Renal cortical epithelial cell (primary cell): Measurements from ENCODE around the gene COG7. TPM values are rescaled to one million over a fixed set of nuclear protein-coding genes. Genes with fewer than 3 reads are reported as not detected.
"Not testable (repeated sequence)": the region's sequence is repeated elsewhere in the genome, so short reads cannot be mapped to it uniquely, and the experiment has no call there.

Experiments
- DNase-seq: peaks from one replicate; pipeline ENCODE4 v3.0.0-alpha.2; 2011; ENCODE audit warnings: low read depth
- total RNA-seq: library from RNA; depleted of rRNA; stranded (reverse); fragments of >200 nt; gene quantifications from 2 replicates; pipeline ENCODE4 v1.2.3, GENCODE V29; 2014

Gene COG7
- total RNA-seq: 9.9 and 24.9 TPM in 2 replicates

DNA sequence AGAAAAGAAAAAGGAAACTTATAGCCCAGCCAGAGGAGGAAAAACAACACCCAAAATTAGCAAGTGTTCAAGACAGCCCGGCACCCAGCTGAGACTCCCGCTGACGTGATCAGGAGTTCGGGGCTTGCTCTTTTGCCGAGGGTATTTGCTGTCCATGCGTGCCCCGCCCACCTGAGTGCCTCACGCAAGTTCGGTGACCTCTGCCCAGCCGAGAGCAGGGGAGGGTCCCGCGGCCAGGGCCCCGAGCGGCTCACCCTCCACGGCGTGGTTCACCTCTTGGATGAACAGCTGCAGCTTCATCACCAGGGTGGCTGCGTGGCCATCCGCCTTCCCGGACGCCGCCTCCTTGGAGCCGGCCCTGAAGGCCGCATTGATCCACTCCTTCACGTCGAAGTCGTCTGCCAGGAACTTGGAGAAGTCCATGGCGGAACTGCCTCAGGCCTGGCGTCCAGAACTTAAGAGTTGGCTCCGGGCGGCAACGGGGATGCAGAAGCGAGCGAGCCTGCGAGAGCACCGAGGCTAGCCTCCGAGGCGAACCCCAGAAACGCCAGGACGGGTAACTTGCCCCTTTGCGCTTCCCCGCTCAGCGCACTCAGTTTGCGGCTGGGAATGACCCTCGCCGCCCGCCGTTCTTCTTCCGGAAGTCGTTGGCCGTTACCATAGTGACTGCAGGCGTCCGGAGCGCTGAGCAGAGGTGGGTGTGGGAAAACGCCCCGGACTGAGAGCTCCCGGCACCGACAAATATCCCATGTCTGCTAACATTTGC, at the start of gene COG7:
Gene COG7, minus strand, starts transcription at position 618 of the 766 bp plus-strand sequence. Its CDS starts 195 bp downstream, at position 423.
- peak; percentile 73 for DNase-seq

DNA sequence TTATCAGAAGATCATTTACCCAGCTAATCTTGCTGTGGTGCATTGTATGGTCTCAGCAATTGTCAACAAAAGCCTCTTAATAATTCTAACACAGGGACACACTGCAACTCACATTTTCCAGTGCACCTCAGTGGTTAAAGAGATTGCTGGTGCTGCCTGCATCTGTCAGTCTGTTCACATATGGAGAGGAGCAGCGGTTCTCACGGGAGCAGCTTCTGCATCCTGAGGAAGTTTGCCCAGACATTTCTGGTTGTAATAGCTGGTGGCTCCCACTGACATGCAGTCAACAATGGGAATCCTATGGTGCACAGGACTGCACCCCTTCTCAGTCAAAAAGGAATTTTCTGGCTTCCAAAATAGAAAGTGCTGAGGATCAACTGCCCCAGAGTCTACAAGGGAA, 49.5 kb upstream of the COG7 start:
- DNase-seq: no peak

DNA sequence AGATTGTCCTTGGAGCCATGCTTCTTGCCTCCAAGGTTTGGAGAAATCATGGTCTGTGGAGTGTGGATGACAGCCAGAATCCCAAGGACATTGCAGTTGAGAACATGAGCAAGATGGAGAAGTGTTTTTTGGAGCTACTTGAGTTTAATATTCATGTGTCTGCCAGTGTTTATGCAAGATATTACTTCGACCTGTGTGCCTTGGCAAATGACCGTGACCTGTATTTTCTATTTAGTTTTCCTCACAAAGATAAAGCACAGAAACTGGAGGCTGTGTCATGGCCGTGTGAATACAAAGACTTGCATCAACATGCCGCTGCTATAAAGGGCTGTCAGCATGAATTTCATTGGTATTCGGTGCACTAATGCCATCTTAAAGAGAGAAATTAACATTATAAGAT, 48.3 kb upstream of the COG7 start:
- no peak for DNase-seq

DNA sequence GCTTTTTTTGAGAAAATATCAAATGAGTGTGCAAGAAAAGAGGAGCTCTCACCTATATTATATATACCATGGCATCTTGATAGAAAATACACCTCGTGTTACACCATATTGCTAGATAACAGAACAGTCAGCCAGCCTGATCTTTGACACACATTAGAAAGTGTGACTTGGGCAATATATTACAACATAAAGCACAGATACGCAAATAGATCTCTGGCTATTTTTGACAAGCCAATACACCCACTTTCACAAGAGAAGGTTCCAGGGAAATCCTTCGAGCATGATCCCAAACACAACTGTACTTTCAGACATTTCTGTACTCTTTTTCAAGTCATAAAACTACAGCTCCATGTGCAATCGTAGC, 47.9 kb upstream of the COG7 start:
- DNase-seq: no peak

DNA sequence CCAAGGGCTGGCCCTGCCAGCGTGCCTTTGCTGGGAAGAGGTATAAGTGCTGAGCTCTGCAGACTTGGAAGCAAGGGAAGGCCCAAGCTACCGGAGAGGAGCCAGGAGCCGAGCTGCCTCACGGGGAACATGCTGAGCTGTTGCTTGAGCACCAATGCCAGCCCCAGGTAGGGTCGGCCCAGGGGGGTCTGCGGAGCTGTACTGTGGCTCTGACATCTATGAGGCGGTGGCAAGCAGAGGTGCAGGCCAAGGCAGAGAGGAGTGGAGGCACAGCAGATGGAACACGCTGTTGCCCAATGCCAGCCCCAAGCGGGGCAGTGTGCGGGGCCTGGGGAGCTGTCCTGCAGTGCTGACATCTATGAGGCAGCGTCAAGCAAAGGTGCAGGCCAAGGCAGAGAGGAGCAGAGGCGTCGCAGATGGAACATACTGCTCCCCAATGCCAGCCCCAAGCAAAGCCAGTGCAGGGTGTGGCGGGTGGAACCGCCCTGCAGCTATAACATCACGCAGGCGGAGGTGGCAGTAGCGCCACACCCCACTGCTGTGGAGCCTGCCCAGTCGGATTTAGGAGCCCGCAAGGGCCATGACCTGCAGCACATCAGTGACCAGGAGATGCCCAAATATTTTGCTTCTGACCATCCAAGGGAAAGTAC, 47.3 kb upstream of the COG7 start:
- no peak for DNase-seq

DNA sequence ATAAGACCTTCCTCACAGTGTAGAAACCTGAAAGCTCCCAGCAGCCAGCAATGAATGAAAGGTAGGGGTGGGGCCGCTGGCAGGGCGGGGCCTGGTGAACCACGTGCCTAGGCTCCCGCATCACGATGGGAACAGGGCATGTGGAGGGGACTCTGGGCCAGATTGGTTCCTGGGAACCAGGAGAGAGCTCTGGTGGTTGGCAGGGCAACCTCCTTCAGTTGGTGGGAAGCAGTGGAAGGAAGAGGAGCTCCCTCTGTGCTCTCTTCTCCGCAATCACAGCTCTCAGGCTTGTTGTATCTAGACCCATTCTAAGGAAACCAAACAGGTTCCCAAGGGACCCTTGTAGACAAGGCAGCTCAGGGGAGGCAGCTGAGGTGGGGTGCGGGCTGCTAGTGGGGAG, 46.8 kb upstream of the COG7 start:
- DNase-seq: no peak

DNA sequence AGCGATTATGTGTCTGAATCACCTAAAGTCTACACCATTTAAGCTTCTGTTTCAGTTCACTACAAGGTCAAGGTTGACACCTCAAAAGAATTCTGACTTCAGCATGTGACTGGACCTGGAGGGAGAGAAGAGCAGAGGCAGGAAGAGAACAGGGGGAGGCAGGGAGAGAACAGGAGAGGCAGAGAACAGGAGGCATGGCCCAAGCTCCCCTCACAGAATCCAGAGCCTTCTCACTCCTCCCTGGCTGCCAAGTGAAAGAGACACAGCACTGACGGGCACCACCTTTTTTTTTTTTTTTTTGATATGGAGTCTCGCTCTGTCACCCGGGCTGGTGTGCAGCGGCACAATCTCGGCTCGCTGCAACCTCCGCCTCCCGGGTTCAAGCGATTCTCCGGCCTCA, 45.9 kb upstream of the COG7 start:
- DNase-seq: peak; percentile 46

DNA sequence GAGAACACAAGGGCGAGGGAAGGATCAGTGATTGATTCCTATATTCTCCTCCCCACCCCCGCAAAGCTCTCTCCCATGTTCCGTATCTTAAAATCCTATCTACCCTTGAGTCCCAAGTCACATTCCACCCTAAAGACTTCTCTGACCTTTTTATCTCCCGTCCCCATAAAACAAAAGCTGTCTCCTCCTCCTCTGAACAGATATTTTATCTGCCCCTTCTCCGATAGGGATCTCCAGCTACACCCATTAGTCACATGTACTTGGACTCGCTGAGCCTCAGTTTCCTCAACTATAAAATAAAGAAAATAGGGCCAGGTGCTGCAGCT, 44.5 kb upstream of the COG7 start:
- DNase-seq: no peak

DNA sequence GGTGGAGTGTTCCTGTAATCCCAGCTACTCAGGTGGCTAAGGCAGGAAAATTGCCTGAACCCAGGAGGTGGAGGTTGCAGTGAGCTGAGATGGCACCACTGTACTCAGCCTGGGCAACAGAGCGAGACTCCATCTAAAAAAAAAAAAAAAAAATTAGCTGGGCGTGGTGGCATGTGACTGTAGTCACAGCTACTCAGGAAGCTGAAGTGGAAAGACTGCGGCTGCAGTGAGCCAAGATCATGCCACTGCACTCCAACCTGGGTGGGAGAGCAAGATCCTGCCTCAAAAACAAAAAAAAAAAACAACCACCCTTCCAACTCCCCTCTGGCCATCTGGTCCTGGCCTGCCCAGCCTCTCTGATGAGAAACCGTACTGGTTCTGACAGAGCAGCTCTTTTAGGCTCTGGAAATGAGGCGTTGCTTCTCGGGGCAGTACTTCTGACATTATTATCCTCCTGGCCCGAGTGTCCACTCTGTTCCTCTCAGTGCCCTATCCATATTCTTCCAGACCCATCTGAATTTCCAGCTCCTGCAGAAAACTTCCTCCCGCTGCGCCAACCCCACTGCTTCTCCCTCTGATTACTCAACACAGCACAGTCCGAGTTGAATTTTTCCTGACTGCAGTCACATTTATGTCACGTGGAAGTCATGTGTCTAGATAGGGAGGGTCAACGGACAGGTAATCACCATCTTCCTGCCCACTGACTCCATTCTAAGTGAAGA, 44.0 kb upstream of the COG7 start:
- peak; percentile 84 for DNase-seq

DNA sequence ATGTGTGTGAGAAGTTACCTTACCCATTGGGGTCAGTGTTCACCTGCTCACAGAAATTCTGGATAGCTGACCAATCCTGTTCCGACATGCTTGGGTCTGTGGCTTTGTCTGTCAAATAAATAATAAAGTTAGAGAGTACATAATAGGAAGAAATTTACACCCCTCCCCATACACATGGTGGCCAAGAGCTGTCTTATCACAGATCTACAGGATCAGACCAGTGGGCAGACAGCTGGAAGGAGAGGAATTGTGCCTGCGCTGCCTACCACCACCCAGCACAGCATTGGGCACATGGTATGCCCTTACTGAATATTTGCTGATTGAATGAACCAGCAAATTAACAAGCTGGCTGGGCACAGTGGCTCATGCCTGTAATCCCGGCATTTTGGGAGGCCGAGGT, 42.7 kb upstream of the COG7 start:
- DNase-seq: no peak

DNA sequence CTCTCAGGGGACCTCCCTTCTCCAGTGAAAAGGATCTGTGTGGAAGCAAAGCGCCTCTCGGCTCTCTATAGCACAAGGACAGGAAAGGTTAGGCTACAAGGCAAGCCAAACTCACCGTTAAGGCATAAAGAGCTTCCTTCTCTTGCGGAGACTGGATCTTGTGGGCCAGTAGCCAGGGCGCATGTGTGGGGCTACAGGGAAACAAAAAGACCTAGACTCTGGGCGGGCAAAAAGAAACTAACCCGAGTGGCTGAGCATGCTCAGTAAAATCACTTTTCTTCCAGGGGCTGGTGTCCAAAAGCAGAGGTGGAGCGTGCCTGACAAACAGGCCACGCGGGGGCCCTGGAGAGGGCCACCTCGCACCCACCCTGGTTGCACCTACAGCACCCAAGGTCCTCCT, 41.2 kb upstream of the COG7 start:
- no peak for DNase-seq

DNA sequence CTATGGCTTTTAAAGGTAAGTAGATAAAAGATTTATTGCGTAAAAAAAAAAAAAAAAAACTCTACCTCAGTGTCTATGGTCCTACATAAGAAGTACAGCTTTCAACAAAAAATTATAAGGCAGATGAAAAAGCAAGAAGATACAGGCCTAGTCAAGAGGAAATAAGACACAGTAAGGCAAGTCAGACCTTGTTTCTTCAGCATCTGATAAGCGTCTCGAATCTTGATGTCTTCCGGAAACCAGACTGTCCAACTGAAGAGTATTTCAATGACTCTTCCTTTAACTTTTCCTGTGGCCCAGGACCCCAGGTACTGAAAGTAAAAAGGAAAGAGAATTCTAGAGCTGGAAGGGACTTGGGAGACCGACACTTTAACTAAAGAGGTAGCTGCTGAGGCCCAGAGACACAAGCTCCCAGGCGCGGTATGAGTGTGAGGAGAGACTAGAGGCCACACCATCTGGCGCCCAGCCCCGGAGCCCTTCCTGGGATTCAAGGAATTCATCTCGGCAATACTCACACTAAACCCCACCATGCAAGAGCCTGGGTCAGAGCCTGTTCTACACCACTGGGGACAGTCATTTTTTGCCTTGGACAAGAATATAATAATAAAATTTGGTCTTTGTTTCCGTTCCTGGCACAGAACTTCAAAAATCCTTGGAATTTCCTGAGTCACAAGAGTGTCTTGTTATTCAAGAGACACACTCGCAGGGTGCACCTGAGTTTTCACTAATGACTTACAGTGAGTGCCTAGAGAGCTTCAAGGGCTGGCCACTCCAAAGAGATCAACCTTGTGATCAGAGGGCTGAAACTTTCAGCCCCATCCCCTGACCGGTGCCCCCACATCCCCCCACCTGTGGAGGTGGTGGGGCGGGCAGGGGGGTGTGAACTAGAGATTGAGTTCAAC, 38.8 kb upstream of the COG7 start:
- peak; percentile 81 for DNase-seq

DNA sequence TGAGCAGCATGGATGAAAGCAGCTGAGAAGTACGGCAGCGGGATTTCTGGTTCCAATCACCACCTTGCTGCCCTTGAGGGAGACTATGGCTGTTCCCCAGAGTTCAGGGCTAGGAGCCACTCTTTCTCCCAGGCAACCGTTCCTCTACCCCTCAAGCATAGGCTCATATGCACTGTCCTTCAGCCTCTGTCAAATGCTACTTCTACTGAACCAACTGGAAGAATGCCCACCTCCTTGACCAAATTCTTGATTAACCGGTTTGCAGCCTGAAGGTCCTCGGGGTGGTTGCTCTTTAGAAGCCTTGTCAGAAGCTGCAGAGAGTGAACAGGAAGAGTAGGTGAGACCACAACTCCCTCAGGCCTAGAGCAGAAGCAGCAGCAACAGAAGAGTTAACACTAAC, 33.5 kb upstream of the COG7 start:
- no peak for DNase-seq

DNA sequence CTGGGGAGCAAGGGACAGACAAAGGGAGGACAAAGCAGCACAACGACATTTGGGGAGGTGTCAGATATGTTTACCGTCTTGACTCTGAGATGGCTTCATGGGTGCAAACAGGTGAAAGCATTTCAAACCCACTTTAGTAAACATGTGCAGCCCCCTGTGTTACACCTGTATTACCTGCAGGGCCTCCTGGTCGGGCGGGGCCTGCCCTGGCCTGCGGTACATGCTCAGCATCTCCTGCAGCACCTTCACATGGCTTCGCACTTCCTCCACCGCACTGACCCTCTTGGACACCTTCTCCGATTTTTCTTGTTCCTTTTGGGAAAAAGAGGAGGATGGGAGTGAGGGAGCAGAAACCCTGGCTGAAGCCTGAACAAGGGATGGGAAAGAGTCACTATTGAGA, 32.9 kb upstream of the COG7 start:
- no peak for DNase-seq

DNA sequence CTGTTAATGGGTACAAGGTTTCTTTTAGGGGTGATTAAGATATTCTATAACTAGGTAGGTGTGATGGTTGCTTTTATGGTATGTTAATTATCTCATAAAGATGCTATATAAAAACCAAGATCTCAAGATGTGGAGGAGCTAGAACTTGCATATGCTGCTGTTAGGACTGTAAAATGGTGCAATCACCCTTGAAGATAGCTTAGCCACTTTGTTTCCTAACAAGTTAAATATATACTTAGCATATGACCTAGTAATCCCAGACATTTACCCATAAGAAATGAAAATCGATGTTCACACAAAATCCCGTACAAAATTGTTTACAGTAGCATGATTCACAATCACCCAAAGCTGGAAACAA, 32.2 kb upstream of the COG7 start:
- no peak for DNase-seq

DNA sequence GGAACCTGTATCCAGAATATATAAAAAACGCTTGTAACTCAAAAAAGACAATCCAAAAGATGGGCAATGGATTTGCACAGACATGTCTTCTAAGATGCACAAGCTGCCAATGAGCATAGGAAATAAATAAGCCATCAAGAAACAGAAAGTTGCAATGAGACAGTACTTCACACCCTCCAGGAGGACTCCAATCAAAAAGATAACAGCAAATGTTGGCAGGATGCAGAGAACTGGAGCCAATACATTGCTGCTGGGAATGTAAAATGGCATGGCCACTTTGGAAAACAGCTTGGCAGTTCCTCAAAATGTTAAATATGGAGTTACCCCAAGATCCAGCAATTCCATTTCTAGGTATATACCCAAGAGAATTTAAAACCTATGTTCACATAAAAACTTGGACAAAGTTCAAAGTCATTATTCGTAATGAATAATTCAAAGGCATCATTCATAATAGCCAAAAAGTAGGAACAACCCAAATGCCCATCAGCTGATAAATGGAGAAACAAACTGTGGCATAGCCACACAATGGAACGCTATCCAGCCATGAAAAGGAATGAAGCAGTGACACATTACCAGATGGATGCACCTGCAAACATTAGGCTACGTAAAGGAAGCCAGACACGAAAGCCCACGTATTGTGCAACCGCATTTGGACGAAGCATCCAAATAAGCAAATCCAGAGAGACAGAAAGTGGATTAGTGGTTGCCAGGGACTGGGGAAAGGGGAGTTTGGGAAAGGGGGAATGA, 31.7 kb upstream of the COG7 start:
- DNase-seq: no peak

DNA sequence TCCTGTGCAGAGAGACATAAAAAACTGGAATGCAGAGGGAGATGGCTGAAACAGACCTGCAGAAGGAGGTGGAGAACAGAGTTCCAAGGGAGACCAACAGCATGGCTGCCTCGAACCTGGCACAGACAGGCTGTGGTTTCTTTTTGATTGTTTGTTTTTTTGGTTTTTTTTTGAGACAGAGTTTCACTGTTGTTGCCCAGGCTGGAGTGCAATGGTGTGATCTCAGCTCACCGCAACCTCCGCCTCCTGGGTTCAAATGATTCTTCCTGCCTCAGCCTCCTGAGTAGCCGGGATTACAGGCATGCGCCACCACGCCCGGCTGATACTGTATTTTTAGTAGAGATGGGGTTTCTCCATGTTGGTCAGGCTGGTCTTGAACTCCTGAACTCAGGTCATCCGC, 30.5 kb upstream of the COG7 start:
- DNase-seq: not testable (repeated sequence)

DNA sequence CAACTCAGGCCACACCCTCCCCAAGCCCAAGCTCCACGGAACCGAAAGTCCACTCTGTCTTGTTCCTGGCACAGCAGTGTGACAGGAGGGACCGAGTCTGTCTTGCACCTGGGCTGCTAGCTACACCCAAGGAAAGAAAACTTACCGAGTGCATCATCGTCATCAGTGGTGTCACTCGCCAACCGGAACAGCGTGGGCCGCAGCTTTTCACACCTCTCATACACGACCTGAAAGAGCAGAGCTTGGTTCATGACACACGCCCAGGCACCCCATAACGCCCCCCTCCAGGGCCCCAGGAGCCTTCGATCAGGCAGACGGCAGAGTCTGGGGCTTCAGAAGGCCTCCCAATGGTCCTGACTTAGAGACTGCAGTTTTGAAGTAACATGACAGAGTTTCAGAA, 29.8 kb upstream of the COG7 start:
- DNase-seq: no peak

DNA sequence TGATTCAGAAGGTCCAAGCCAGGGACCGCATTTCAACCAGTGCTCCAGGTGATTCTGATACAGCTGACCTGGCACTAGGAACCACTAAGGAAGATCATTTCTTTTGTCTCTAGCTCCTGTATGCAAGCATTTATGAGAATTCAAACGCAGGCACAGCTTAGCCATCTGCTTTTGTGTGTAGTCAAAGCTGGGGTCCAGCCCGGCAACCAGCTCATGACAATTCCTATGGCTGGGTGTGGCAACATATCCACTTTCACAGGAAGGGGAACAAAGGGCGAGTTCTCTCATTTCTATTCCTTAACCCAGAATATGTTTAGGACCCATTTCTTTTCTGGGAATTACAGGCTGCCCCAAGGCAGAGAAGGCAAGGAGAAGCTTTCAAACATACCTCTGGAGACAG, 27.3 kb upstream of the COG7 start:
- no peak for DNase-seq

DNA sequence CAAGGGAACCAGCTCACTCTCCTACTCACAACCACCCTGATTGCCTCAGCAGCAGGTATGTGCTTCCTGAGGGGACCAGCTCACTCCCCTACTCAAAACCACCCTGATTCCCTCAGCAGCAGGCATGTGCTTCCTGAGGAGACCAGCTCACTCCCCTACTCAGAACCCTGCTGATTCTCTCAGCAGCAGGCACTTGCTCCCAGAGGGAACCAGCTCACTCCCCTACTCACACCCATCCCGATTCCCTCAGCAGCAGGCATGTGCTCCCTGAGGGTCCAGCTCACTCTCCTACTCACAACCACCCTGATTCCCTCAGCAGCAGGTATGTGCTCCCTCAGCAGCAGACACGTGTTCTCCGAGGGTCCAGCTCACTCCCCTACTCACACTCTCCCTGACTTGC, 26.1 kb upstream of the COG7 start:
- DNase-seq: no peak

DNA sequence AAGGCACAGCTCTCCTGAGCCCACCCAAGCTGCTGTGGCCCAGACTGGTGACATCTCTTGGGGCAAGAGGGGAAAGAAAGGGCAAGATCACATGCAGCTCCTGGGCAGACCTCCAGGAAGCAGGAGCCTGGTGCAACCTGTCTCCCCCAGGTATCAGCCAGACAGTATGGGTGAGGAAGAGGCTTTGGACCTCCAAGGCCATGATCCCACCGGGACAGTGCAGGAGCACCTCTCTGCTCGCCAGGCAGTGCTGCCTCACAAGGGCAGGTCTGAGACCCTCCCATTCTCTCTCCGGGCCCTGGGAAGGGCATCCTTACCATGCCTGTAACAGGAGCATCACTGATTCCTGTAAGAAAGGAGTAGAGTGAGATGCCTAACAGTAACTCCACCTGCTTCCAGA, 25.6 kb upstream of the COG7 start:
- no peak for DNase-seq

DNA sequence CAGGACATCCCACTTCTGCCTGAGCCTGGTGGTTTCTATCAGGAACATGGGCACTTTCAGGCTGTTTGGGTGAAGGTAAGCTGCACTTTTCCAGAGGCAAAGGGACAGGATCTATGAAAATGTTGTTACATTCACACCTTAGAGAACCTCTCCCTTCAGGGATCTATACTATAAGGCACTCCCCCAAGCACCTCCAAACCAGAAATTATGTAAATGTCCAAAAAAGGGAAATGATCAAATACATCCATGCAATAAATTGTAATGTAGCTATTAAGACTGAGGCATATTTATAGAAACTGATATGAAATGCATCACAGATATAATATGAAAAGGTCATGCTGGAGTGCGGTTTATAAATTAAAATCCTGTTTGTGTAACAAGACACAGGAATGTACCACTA, 23.3 kb upstream of the COG7 start:
- no peak for DNase-seq
